ENCODE data around the gene MXI1.

GRCh38 chr10:110324805-110325280, 117.4 kb downstream of the MXI1 start:
- no peak for TF ChIP-seq CTCF (conservative IDR thresholded peaks at IDR 0.05)
- TF ChIP-seq ZFX (IDR thresholded peaks at IDR 0.05) = no peak
